HepG2 (cell line): ENCODE data around the gene HYAL2. TPM values are rescaled to one million over a fixed set of nuclear protein-coding genes. Genes with fewer than 3 reads are reported as not detected.

ENCODE experiments used
- AGO1 ChIP-seq: fragments of 200-400 bp; formaldehyde crosslinking; IDR thresholded peaks from 2 replicates; pipeline ENCODE4 v1.6.1; 2017; ENCODE audit warnings: mild to moderate bottlenecking, low read depth, low read length, moderate library complexity; ENCODE audit not compliant: poor library complexity, severe bottlenecking
- BCL6 ChIP-seq: IDR thresholded peaks from 2 replicates; pipeline ENCODE4 v1.6.1; 2016; ENCODE audit warnings: missing genetic modification reagents, missing compliant biosample characterization
- KAT2B ChIP-seq: fragments of 150-350 bp; IDR thresholded peaks from 2 replicates; pipeline ENCODE4 v1.6.1; 2014; ENCODE audit warnings: low read depth, low read length, borderline replicate concordance
- KLF11 ChIP-seq: IDR thresholded peaks from 2 replicates; pipeline ENCODE4 v1.6.1; 2016; ENCODE audit warnings: missing compliant biosample characterization
- KLF16 ChIP-seq, 2 experiments: sonication (generic) in 1 of 2; formaldehyde crosslinking in 1 of 2; IDR thresholded peaks; 2 replicates each; pipeline versions ENCODE4 v1.6.1 to v1.8.0; 2016 to 2023; ENCODE audit warnings: missing genetic modification reagents in 2 of 2, missing compliant biosample characterization in 1 of 2
- RBFOX2 ChIP-seq: fragments of 200-400 bp; formaldehyde crosslinking; IDR thresholded peaks from 2 replicates; pipeline ENCODE4 v1.6.1; 2017; ENCODE audit warnings: low read depth, mild to moderate bottlenecking, low read length
- SCMH1 ChIP-seq: sonication (generic); formaldehyde crosslinking; IDR thresholded peaks from 2 replicates; pipeline ENCODE4 v1.9.0; 2021; ENCODE audit warnings: missing genetic modification reagents, mild to moderate bottlenecking, borderline replicate concordance
- SNAI1 ChIP-seq: sonication (generic); formaldehyde crosslinking; IDR thresholded peaks from 2 replicates; pipeline ENCODE4 v1.5.0; 2020; ENCODE audit warnings: mild to moderate bottlenecking, missing genetic modification reagents, borderline replicate concordance
- ZNF670 ChIP-seq: sonication (generic); formaldehyde crosslinking; IDR thresholded peaks from 2 replicates; pipeline ENCODE4 v1.8.0; 2022; ENCODE audit warnings: mild to moderate bottlenecking, missing genetic modification reagents, borderline replicate concordance
- ZNF788 ChIP-seq: sonication (generic); formaldehyde crosslinking; IDR thresholded peaks from 2 replicates; pipeline ENCODE4 v1.5.0; 2020; ENCODE audit warnings: mild to moderate bottlenecking, missing genetic modification reagents, borderline replicate concordance
- ZNF790 ChIP-seq: sonication (generic); formaldehyde crosslinking; IDR thresholded peaks from 2 replicates; pipeline ENCODE4 v1.8.0; 2022; ENCODE audit warnings: missing genetic modification reagents, mild to moderate bottlenecking, borderline replicate concordance
- polyA plus RNA-seq, 8 experiments: library from polyadenylated mRNA; depleted of rRNA in 3 of 8; stranded (reverse) in 7 of 8; unstranded in 1 of 8; fragments of >200 nt; fragmentation: Illumina TruSeq in 4 of 8; extraction: Trizol in 4 of 8; gene quantifications; 2 replicates each; pipeline versions ENCODE4 v1.2.1 to v1.2.3, GENCODE V29; 2011 to 2016; ENCODE audit warnings: low read depth in 4 of 8, missing spikeins in 1 of 8, mixed read lengths in 1 of 8; ENCODE audit not compliant: insufficient read depth in 1 of 8
- total RNA-seq, 5 experiments: library from RNA; depleted of rRNA; stranded (reverse); fragments of >200 nt; fragmentation: Illumina TruSeq; extraction: Trizol; gene quantifications; 2 replicates each; pipeline ENCODE4 v1.2.3, GENCODE V29; 2016; ENCODE audit warnings: low read depth in 1 of 5
- TF ChIP-seq, protein P1 (sequence below): IDR thresholded peaks from 2 replicates; pipeline ENCODE4 v1.6.1; 2012; ENCODE audit warnings: inconsistent platforms
- TF ChIP-seq, protein P2 (sequence below), 2 experiments: fragments of 450-650 bp in 1 of 2; sonication (generic) in 1 of 2; formaldehyde crosslinking in 1 of 2; IDR thresholded peaks; 2 replicates each; pipeline versions ENCODE4 v1.6.1 to v1.8.0; 2016 to 2022; ENCODE audit warnings: antibody characterized with exemption in 1 of 2, mild to moderate bottlenecking in 1 of 2, missing genetic modification reagents in 1 of 2
- TF ChIP-seq, protein P3 (sequence below): sonication (generic); formaldehyde crosslinking; IDR thresholded peaks from 2 replicates; pipeline ENCODE4 v1.4.0; 2020; ENCODE audit warnings: mild to moderate bottlenecking, low read depth, missing genetic modification reagents
- TF ChIP-seq, protein P4 (sequence below): sonication (generic); formaldehyde crosslinking; conservative IDR thresholded peaks from 2 replicates; pipeline ENCODE4 v1.4.0; 2020; ENCODE audit warnings: missing genetic modification reagents
- TF ChIP-seq, protein P5 (sequence below): IDR thresholded peaks from 2 replicates; pipeline ENCODE4 v1.6.1; 2016; ENCODE audit warnings: mild to moderate bottlenecking

The HYAL2 gene
- total and polyA plus RNA-seq, 2 of the 13 experiments (the other 11 are each of a cell fraction or from before 2014, with no cell fraction given): 76.2 to 102 TPM

DNA sequence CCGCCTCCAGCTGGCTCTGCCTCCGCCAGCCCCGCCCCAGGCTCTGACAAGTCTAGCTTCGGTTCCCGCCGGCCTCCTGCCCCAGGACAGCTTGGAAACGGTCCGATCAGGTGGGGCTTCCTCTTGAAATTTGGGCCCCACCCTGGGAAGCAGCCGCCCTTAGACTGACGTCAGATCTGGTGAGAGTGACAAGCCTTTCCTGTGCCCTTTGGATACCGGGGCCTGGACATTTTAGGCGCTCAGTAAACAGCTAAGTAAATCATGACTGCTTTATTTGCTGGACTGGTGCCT is 23.0 kb downstream of the HYAL2 start (continued):
- 0 out of 2 replicates have a peak, but pooled peaks have one; percentile 12 for TF ChIP-seq ZNF790 (CRISPR knock-in tag)
- TF ChIP-seq AGO1: no peak
- no peak for TF ChIP-seq KLF11 (CRISPR knock-in tag)
- TF ChIP-seq KLF16 (CRISPR knock-in tag; IDR thresholded peaks at IDR 0.05): no peak
- no peak for TF ChIP-seq SNAI1 (CRISPR knock-in tag)
- TF ChIP-seq ZNF670 (CRISPR knock-in tag): no peak
- TF ChIP-seq, protein P1, sequence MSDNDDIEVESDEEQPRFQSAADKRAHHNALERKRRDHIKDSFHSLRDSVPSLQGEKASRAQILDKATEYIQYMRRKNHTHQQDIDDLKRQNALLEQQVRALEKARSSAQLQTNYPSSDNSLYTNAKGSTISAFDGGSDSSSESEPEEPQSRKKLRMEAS: no peak
- TF ChIP-seq, protein P2, sequence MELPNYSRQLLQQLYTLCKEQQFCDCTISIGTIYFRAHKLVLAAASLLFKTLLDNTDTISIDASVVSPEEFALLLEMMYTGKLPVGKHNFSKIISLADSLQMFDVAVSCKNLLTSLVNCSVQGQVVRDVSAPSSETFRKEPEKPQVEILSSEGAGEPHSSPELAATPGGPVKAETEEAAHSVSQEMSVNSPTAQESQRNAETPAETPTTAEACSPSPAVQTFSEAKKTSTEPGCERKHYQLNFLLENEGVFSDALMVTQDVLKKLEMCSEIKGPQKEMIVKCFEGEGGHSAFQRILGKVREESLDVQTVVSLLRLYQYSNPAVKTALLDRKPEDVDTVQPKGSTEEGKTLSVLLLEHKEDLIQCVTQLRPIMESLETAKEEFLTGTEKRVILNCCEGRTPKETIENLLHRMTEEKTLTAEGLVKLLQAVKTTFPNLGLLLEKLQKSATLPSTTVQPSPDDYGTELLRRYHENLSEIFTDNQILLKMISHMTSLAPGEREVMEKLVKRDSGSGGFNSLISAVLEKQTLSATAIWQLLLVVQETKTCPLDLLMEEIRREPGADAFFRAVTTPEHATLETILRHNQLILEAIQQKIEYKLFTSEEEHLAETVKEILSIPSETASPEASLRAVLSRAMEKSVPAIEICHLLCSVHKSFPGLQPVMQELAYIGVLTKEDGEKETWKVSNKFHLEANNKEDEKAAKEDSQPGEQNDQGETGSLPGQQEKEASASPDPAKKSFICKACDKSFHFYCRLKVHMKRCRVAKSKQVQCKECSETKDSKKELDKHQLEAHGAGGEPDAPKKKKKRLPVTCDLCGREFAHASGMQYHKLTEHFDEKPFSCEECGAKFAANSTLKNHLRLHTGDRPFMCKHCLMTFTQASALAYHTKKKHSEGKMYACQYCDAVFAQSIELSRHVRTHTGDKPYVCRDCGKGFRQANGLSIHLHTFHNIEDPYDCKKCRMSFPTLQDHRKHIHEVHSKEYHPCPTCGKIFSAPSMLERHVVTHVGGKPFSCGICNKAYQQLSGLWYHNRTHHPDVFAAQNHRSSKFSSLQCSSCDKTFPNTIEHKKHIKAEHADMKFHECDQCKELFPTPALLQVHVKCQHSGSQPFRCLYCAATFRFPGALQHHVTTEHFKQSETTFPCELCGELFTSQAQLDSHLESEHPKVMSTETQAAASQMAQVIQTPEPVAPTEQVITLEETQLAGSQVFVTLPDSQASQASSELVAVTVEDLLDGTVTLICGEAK (IDR thresholded peaks at IDR 0.05): no peak
- TF ChIP-seq, protein P2 (CRISPR knock-in tag; IDR thresholded peaks at IDR 0.05): no peak
- TF ChIP-seq SCMH1 (CRISPR knock-in tag): no peak
- no peak for TF ChIP-seq BCL6 (CRISPR knock-in tag)
- TF ChIP-seq, protein P3, sequence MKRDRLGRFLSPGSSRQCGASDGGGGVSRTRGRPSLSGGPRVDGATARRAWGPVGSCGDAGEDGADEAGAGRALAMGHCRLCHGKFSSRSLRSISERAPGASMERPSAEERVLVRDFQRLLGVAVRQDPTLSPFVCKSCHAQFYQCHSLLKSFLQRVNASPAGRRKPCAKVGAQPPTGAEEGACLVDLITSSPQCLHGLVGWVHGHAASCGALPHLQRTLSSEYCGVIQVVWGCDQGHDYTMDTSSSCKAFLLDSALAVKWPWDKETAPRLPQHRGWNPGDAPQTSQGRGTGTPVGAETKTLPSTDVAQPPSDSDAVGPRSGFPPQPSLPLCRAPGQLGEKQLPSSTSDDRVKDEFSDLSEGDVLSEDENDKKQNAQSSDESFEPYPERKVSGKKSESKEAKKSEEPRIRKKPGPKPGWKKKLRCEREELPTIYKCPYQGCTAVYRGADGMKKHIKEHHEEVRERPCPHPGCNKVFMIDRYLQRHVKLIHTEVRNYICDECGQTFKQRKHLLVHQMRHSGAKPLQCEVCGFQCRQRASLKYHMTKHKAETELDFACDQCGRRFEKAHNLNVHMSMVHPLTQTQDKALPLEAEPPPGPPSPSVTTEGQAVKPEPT (CRISPR knock-in tag): no peak
- TF ChIP-seq, protein P4, sequence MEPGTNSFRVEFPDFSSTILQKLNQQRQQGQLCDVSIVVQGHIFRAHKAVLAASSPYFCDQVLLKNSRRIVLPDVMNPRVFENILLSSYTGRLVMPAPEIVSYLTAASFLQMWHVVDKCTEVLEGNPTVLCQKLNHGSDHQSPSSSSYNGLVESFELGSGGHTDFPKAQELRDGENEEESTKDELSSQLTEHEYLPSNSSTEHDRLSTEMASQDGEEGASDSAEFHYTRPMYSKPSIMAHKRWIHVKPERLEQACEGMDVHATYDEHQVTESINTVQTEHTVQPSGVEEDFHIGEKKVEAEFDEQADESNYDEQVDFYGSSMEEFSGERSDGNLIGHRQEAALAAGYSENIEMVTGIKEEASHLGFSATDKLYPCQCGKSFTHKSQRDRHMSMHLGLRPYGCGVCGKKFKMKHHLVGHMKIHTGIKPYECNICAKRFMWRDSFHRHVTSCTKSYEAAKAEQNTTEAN (CRISPR knock-in tag): no peak
- TF ChIP-seq RBFOX2: no peak; the same call in 1 of the 2 replicates
- no peak for TF ChIP-seq KAT2B
- TF ChIP-seq, protein P5, sequence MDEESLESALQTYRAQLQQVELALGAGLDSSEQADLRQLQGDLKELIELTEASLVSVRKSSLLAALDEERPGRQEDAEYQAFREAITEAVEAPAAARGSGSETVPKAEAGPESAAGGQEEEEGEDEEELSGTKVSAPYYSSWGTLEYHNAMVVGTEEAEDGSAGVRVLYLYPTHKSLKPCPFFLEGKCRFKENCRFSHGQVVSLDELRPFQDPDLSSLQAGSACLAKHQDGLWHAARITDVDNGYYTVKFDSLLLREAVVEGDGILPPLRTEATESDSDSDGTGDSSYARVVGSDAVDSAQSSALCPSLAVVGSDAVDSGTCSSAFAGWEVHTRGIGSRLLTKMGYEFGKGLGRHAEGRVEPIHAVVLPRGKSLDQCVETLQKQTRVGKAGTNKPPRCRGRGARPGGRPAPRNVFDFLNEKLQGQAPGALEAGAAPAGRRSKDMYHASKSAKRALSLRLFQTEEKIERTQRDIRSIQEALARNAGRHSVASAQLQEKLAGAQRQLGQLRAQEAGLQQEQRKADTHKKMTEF (CRISPR knock-in tag): no peak
- no peak; the same call in 1 of the 2 replicates for TF ChIP-seq ZNF788 (CRISPR knock-in tag)
